ENCODE results near the gene PTOV1.

PTOV1 gene

GRCh38 chr19:49861107-49861506, 10.1 kb downstream of the PTOV1 start:
- no peak for DNase-seq

- DNase-seq: no peak
Measured at GRCh38 chr19:49861541-49862378, 10.8 kb downstream of the PTOV1 start.

- DNase-seq: peak; percentile 23
Measured at GRCh38 chr19:49862391-49863253, 11.7 kb downstream of the PTOV1 start.

- DNase-seq: no peak
Measured at GRCh38 chr19:49863254-49863934, 12.4 kb downstream of the PTOV1 start.

GRCh38 chr19:49863935-49864320, 13.0 kb downstream of the PTOV1 start:
- no peak for DNase-seq

- DNase-seq: no peak
Measured at GRCh38 chr19:49864890-49865289, 13.9 kb downstream of the PTOV1 start.

GRCh38 chr19:49866933-49867782, 16.2 kb downstream of the PTOV1 start, which contains the start of gene PNKP:
PNKP (minus strand) TSS chr19:49867576; CDS start chr19:49867204, 372 bp downstream.
- peak; percentile 97 for DNase-seq

GRCh38 chr19:49869009-49869483, 18.1 kb downstream of the PTOV1 start:
- DNase-seq: no peak

- DNase-seq: peak; percentile 100
Measured at GRCh38 chr19:49869484-49870308, 18.7 kb downstream of the PTOV1 start.

- DNase-seq: peak; percentile 61
Measured at GRCh38 chr19:49870309-49870901, 19.4 kb downstream of the PTOV1 start.

GRCh38 chr19:49871349-49871985, 20.5 kb downstream of the PTOV1 start:
- DNase-seq: no peak

GRCh38 chr19:49872245-49873128, 21.5 kb downstream of the PTOV1 start:
- no peak for DNase-seq

- DNase-seq: no peak
Measured at GRCh38 chr19:49873129-49873521, 22.2 kb downstream of the PTOV1 start.

GRCh38 chr19:49873834-49874233, 22.9 kb downstream of the PTOV1 start:
- DNase-seq: no peak

- no peak for DNase-seq
Measured at GRCh38 chr19:49874503-49875157, 23.7 kb downstream of the PTOV1 start.

- no peak for DNase-seq
Measured at GRCh38 chr19:49875177-49875576, 24.2 kb downstream of the PTOV1 start.

GRCh38 chr19:49875857-49876421, 25.0 kb downstream of the PTOV1 start:
- peak; percentile 78 for DNase-seq

- DNase-seq: peak; percentile 99
Measured at GRCh38 chr19:49876422-49877019, 25.6 kb downstream of the PTOV1 start.
